Activated CD4-positive, alpha-beta T cell treated with anti-CD3 and anti-CD28 coated beads for 36 hours (primary cell): Measurements from ENCODE around the gene NRXN3. TPM values are rescaled to one million over a fixed set of nuclear protein-coding genes. Genes with fewer than 3 reads are reported as not detected.
"Not testable (repeated sequence)": the region's sequence is repeated elsewhere in the genome, so short reads cannot be mapped to it uniquely, and the experiment has no call there.

Experiments
- ATAC-seq: fragments of 200-7000 bp; cut with Tn5 transposase; one replicate; pipeline ENCODE4 v1.10.0; 2021; ENCODE audit warnings: mild to moderate bottlenecking, moderate library complexity
- CTCF ChIA-PET: fragments of 350-600 bp; sonication (Branson Sonifier 250); formaldehyde crosslinking; loops from one replicate; lab custom pipeline; 2021; ENCODE audit warnings: antibody characterized with exemption; lab: Charles Lee
- POLR2A ChIA-PET: fragments of 350-600 bp; sonication (Branson Sonifier 250); formaldehyde crosslinking; loops from one replicate; lab custom pipeline; 2021; ENCODE audit warnings: antibody characterized with exemption, inconsistent platforms; lab: Charles Lee
- DNase-seq: peaks from one replicate; pipeline ENCODE4 v3.0.0-alpha.2; 2020
- H3K27ac Mint-ChIP-seq: one replicate; pipeline ENCODE4 v1.8.0; 2021; ENCODE audit warnings: mixed read lengths
- H3K27me3 Mint-ChIP-seq: one replicate; pipeline ENCODE4 v1.8.0; 2021; ENCODE audit warnings: mixed read lengths
- H3K36me3 Mint-ChIP-seq: one replicate; pipeline ENCODE4 v1.8.0; 2021; ENCODE audit warnings: low read depth, mixed read lengths
- H3K4me1 Mint-ChIP-seq: one replicate; pipeline ENCODE4 v1.8.0; 2021; ENCODE audit warnings: mixed read lengths
- H3K4me3 Mint-ChIP-seq: one replicate; pipeline ENCODE4 v1.8.0; 2021; ENCODE audit warnings: mild to moderate bottlenecking, moderate library complexity, mixed read lengths
- H3K9me3 Mint-ChIP-seq: one replicate; pipeline ENCODE4 v1.8.0; 2021; ENCODE audit warnings: low read depth, mixed read lengths
- intact Hi-C, 2 experiments: fragments of 100-400 bp; cut with DNase I in 1 of 2; cut with micrococcal nuclease in 1 of 2; formaldehyde crosslinking; loops; one replicate each; pipeline versions ENCODE4 v1.14.2 to v1.15.1; 2022 to 2024; cut with DNase I, micrococcal nuclease
- total RNA-seq, 2 experiments: library from RNA; stranded (reverse); gene quantifications; one replicate each; pipeline ENCODE4 v1.2.3, GENCODE V29; 2021

The NRXN3 gene
- total RNA-seq, 2 experiments from 2014 or later: not detected

- ChIA-PET POLR2A (no interaction called here), CTCF (no interaction called here)
- DNase-seq (no peak), ATAC-seq (no peak)
- intact Hi-C loops: no loop called here
- Mint-ChIP-seq H3K9me3 (no peaks in the 10 kb centered on the region), H3K27me3 (no peaks in the 10 kb centered on the region), H3K27ac (no peak overlapping the region), H3K4me3 (no peak overlapping the region), H3K4me1 (no peaks in the 10 kb centered on the region), H3K36me3 (no peaks in the 10 kb centered on the region)
These were observed 924.8 kb downstream of the NRXN3 start for GRCh38 chr14:79094951-79095350.

- POLR2A ChIA-PET: no interaction called here
These were observed 926.6 kb downstream of the NRXN3 start for GRCh38 chr14:79096811-79097210.

GRCh38 chr14:79098324-79098723, 928.2 kb downstream of the NRXN3 start:
- no peak overlapping the region for H3K4me3 Mint-ChIP-seq

More at GRCh38 chr14:79096811-79097210, 926.6 kb downstream of the NRXN3 start:
- no peaks in the 10 kb centered on the region for H3K9me3 Mint-ChIP-seq
- ATAC-seq (no peak), DNase-seq (no peak)
- no peaks in the 10 kb centered on the region for H3K36me3 Mint-ChIP-seq
- CTCF ChIA-PET: no interaction called here
- intact Hi-C loops: no loop called here
- no peak overlapping the region for H3K27ac Mint-ChIP-seq
- no peaks in the 10 kb centered on the region for H3K4me1 Mint-ChIP-seq
- no peak overlapping the region for H3K4me3 Mint-ChIP-seq
- no peaks in the 10 kb centered on the region for H3K27me3 Mint-ChIP-seq

GRCh38 chr14:79100578-79100977, 930.4 kb downstream of the NRXN3 start:
- no peaks in the 10 kb centered on the region for H3K27me3 Mint-ChIP-seq
- H3K27ac Mint-ChIP-seq: no peak overlapping the region
- ATAC-seq (no peak), DNase-seq (no peak)
- ChIA-PET POLR2A (no interaction called here), CTCF (no interaction called here)
- no peaks in the 10 kb centered on the region for H3K36me3 Mint-ChIP-seq
- intact Hi-C loops: no loop called here
- H3K4me3 Mint-ChIP-seq: no peak overlapping the region
- H3K4me1 Mint-ChIP-seq: no peaks in the 10 kb centered on the region
- H3K9me3 Mint-ChIP-seq: no peaks in the 10 kb centered on the region

More at GRCh38 chr14:79098324-79098723, 928.2 kb downstream of the NRXN3 start:
- Mint-ChIP-seq H3K27me3 (no peaks in the 10 kb centered on the region), H3K4me1 (no peaks in the 10 kb centered on the region), H3K9me3 (no peaks in the 10 kb centered on the region), H3K27ac (no peak overlapping the region), H3K36me3 (no peaks in the 10 kb centered on the region)
- ATAC-seq (no peak), DNase-seq (no peak)
- CTCF ChIA-PET: no interaction called here
- intact Hi-C loops: no loop called here
- POLR2A ChIA-PET: interaction anchor here (0.6 kb wide), 1 partner anchor 10 kb away, joined by 3 read pairs; no protein-coding TSS in a partner anchor

GRCh38 chr14:79101388-79101787, 931.2 kb downstream of the NRXN3 start:
- ChIA-PET CTCF (no interaction called here), POLR2A (interaction anchor here (0.6 kb wide), 1 partner anchor 9 kb away, joined by 4 read pairs; no protein-coding TSS in a partner anchor)
- no peak overlapping the region for H3K27ac Mint-ChIP-seq
- intact Hi-C loops: no loop called here
- no peaks in the 10 kb centered on the region for H3K4me1 Mint-ChIP-seq
- DNase-seq (no peak), ATAC-seq (no peak)
- H3K27me3 Mint-ChIP-seq: no peaks in the 10 kb centered on the region
- no peaks in the 10 kb centered on the region for H3K9me3 Mint-ChIP-seq
- H3K4me3 Mint-ChIP-seq: no peak overlapping the region
- no peaks in the 10 kb centered on the region for H3K36me3 Mint-ChIP-seq

- Mint-ChIP-seq H3K4me1 (no peaks in the 10 kb centered on the region), H3K4me3 (no peak overlapping the region), H3K27me3 (no peaks in the 10 kb centered on the region), H3K9me3 (peaks cover 3% of the 10 kb centered on the region), H3K27ac (no peak overlapping the region), H3K36me3 (no peaks in the 10 kb centered on the region)
- ATAC-seq (no peak), DNase-seq (no peak)
- intact Hi-C loops: no loop called here
- ChIA-PET POLR2A (no interaction called here), CTCF (no interaction called here)
These were observed 933.6 kb downstream of the NRXN3 start for GRCh38 chr14:79103764-79104163.

- not testable (repeated sequence) for H3K9me3 Mint-ChIP-seq, H3K27ac Mint-ChIP-seq, H3K4me3 Mint-ChIP-seq
These were observed 940.4 kb downstream of the NRXN3 start for GRCh38 chr14:79110564-79110963.

GRCh38 chr14:79111987-79112501, 941.9 kb downstream of the NRXN3 start:
- H3K27me3 Mint-ChIP-seq: peaks cover 1% of the 10 kb centered on the region
- intact Hi-C loops: no loop called here
- no peak for DNase-seq
- ATAC-seq: no peak
- H3K27ac Mint-ChIP-seq: no peak overlapping the region
- POLR2A ChIA-PET: no interaction called here
- no peaks in the 10 kb centered on the region for H3K36me3 Mint-ChIP-seq
- peaks cover 3% of the 10 kb centered on the region for H3K9me3 Mint-ChIP-seq
- CTCF ChIA-PET: no interaction called here
- H3K4me3 Mint-ChIP-seq: no peak overlapping the region
- no peaks in the 10 kb centered on the region for H3K4me1 Mint-ChIP-seq

More at GRCh38 chr14:79110564-79110963, 940.4 kb downstream of the NRXN3 start:
- ATAC-seq, POLR2A ChIA-PET, H3K27me3 Mint-ChIP-seq, H3K4me1 Mint-ChIP-seq, DNase-seq, CTCF ChIA-PET, intact Hi-C loops, H3K36me3 Mint-ChIP-seq: not testable (repeated sequence)

GRCh38 chr14:79117561-79117960, 947.4 kb downstream of the NRXN3 start:
- ChIA-PET CTCF (no interaction called here), POLR2A (no interaction called here)
- Mint-ChIP-seq H3K9me3 (no peaks in the 10 kb centered on the region), H3K27me3 (peaks cover 1% of the 10 kb centered on the region), H3K4me3 (no peak overlapping the region), H3K4me1 (no peaks in the 10 kb centered on the region), H3K27ac (no peak overlapping the region), H3K36me3 (no peaks in the 10 kb centered on the region)
- intact Hi-C loops: no loop called here
- ATAC-seq (no peak), DNase-seq (no peak)

GRCh38 chr14:79118291-79118690, 948.1 kb downstream of the NRXN3 start:
- DNase-seq: no peak
- POLR2A ChIA-PET: no interaction called here
- Mint-ChIP-seq H3K27me3 (peaks cover 1% of the 10 kb centered on the region), H3K4me3 (no peak overlapping the region), H3K4me1 (no peaks in the 10 kb centered on the region), H3K27ac (no peak overlapping the region), H3K36me3 (no peaks in the 10 kb centered on the region), H3K9me3 (no peaks in the 10 kb centered on the region)
- CTCF ChIA-PET: no interaction called here
- intact Hi-C loops: no loop called here
- ATAC-seq: no peak

- Mint-ChIP-seq H3K4me1 (no peaks in the 10 kb centered on the region), H3K9me3 (no peaks in the 10 kb centered on the region), H3K36me3 (no peaks in the 10 kb centered on the region), H3K27me3 (no peaks in the 10 kb centered on the region), H3K4me3 (no peak overlapping the region), H3K27ac (no peak overlapping the region)
- POLR2A ChIA-PET: no interaction called here
- no peak for ATAC-seq
- DNase-seq: no peak
- CTCF ChIA-PET: no interaction called here
- intact Hi-C loops: no loop called here
These were observed 964.2 kb downstream of the NRXN3 start for GRCh38 chr14:79134361-79134760.

- Mint-ChIP-seq H3K4me3 (no peak overlapping the region), H3K4me1 (no peaks in the 10 kb centered on the region), H3K27me3 (no peaks in the 10 kb centered on the region), H3K36me3 (no peaks in the 10 kb centered on the region), H3K9me3 (no peaks in the 10 kb centered on the region), H3K27ac (no peak overlapping the region)
- intact Hi-C loops: no loop called here
- ATAC-seq (no peak), DNase-seq (no peak)
- POLR2A ChIA-PET: interaction anchor here (0.5 kb wide), 1 partner anchor 280 kb away, joined by 3 read pairs; no protein-coding TSS in a partner anchor
- CTCF ChIA-PET: no interaction called here
These were observed 966.2 kb downstream of the NRXN3 start for GRCh38 chr14:79136071-79137044.
